Esophagus squamous epithelium (tissue), 5 donors: ENCODE data around the gene HENMT1. TPM values are rescaled to one million over a fixed set of nuclear protein-coding genes. Genes with fewer than 3 reads are reported as not detected.

ENCODE experiments used
- DNase-seq: peaks from one replicate; lab custom pipeline; 2025; lab: John Stamatoyannopoulos, UW
- H3K27ac ChIP-seq, 4 donors: fragments of 200-600 bp; sonication (generic); one replicate each; pipeline ENCODE4 v1.5.1; 2016 to 2019; ENCODE audit warnings: mild to moderate bottlenecking in 1 of 4
- H3K27me3 ChIP-seq, 4 donors: fragments of 200-600 bp; sonication (generic); 1 replicate in 3 of 4; 2 replicates in 1 of 4; pipeline versions ENCODE4 v1.5.1 to v1.6.0; 2017 to 2021; ENCODE audit warnings: antibody characterized with exemption in 1 of 4
- H3K36me3 ChIP-seq, 3 donors: fragments of 200-600 bp; sonication (generic); one replicate each; pipeline ENCODE4 v1.5.1; 2016 to 2019
- H3K4me1 ChIP-seq, 3 donors: fragments of 200-600 bp; sonication (generic); one replicate each; pipeline ENCODE4 v1.5.1; 2017 to 2019
- H3K4me3 ChIP-seq, 4 donors: fragments of 200-600 bp; sonication (generic); 1 replicate in 3 of 4; 2 replicates in 1 of 4; pipeline ENCODE4 v1.5.1; 2016 to 2019; ENCODE audit warnings: mild to moderate bottlenecking in 2 of 4, moderate library complexity in 1 of 4
- H3K9me3 ChIP-seq, 3 donors: fragments of 200-600 bp; sonication (generic); one replicate each; pipeline ENCODE4 v1.5.1; 2016 to 2019
- CTCF ChIP-seq, 6 experiments: fragments of 450-650 bp in 4 of 6; fragments of 200-600 bp in 2 of 6; sonication (generic) in 2 of 6; IDR thresholded peaks; one replicate each; pipeline ENCODE4 v1.5.1; 2016 to 2019; ENCODE audit warnings: antibody characterized with exemption in 6 of 6, mild to moderate bottlenecking in 4 of 6, moderate library complexity in 4 of 6
- POLR2A ChIP-seq, 4 donors: fragments of 450-650 bp; IDR thresholded peaks; one replicate each; pipeline ENCODE4 v1.6.1; 2017; ENCODE audit warnings: antibody characterized with exemption in 4 of 4, mild to moderate bottlenecking in 4 of 4, moderate library complexity in 3 of 4
- WGBS, 2 donors: methylation state at CpG; one replicate each; pipeline ENCODE4 v1.1.5; 2018; 5-methylcytosine and 5-hydroxymethylcytosine counted together
- intact Hi-C: fragments of 100-400 bp; cut with DNase I; formaldehyde crosslinking; loops from one replicate; pipeline ENCODE4 v1.15.0; 2022
- total RNA-seq, 4 donors: library from RNA; depleted of rRNA; stranded (reverse); fragments of >200 nt; gene quantifications; one replicate each; pipeline ENCODE4 v1.1.0, GENCODE V29; 2016
- donor health status: DM: yes; HTN: yes; CAD: no.

The HENMT1 gene
- total RNA-seq, 4 donors from 2014 or later: 0.80 to 4.6 (median 2.0) TPM

DNA sequence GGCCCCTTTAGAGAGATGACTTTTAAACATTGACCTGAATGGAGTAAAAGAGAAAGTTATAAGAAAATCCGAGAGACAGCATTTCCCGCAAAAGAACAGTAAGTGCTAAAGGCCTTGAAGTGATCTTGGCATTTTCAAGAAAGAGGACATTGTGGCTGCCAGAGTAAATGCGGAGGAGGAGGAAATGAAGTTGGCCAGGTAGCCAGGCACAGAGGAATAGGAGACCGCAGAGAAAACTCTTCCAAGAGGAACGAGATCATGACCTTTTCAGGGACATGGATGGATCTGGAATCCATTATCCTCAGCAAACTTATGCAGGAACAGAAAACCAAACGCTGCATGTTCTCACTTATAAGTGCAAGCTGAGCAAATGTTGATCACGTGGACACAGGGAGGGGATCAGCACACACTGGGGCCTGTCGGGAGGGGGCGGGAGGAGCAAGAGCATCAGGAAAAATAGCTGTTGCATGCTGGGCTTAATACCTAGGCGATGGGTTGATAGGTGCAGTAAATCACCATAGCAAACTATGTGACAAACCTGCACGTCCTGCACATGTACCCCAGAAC lies 51.3 kb downstream of the HENMT1 start:
- Histone ChIP-seq H3K36me3 (peaks cover 0 to 32% (median 0%) of the 10 kb centered on the region in 3 donors), H3K4me1 (peaks cover 0 to 47% (median 0%) of the 10 kb centered on the region in 3 donors), H3K27ac (no peak overlapping the region), H3K27me3 (no peaks in the 10 kb centered on the region), H3K4me3 (no peak overlapping the region), H3K9me3 (no peaks in the 10 kb centered on the region)
- TF ChIP-seq CTCF (IDR thresholded peaks at IDR 0.05) (no peak), POLR2A (IDR thresholded peaks at IDR 0.05) (no peak)
- 66 to 71% methylated on average over 11 of the region's 11 CpGs for WGBS, 2 donors
- no peak for DNase-seq
- intact Hi-C loops: no loop called here

- intact Hi-C loops: no loop called here
- TF ChIP-seq CTCF (IDR thresholded peaks at IDR 0.05) (no peak), POLR2A (IDR thresholded peaks at IDR 0.05) (no peak)
Observed at GRCh38 chr1:108606478-108606877, 54.4 kb downstream of the HENMT1 start.

DNA sequence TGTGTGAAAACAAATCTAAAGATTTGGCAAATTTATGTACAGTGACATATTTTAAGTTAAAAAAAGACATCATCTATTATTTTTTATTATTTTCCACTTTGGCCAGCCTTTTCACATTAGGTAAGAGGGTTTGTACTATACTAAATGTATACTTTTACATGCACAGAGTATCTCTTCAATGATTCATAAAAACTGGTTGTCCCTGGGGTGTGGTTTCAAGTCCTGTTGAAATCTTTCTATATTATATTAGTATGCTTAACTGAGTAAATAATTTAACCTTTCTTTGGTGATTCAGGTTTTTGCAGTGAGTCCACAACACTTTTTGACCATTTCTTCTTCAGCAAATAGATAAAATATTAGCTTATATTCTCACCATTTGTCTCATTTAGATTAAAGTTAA lies 55.3 kb downstream of the HENMT1 start:
- H3K36me3 ChIP-seq: peaks cover 0 to 28% (median 0%) of the 10 kb centered on the region in 3 donors
- DNase-seq: no peak

More at GRCh38 chr1:108606478-108606877, 54.4 kb downstream of the HENMT1 start:
- no peak overlapping the region for H3K4me3 ChIP-seq
- DNase-seq: no peak
- H3K27ac ChIP-seq: no peak overlapping the region
- peaks cover 0 to 28% (median 0%) of the 10 kb centered on the region in 3 donors for H3K36me3 ChIP-seq
- H3K4me1 ChIP-seq: peaks cover 0 to 43% (median 0%) of the 10 kb centered on the region in 3 donors
- H3K9me3 ChIP-seq: no peaks in the 10 kb centered on the region
- no peaks in the 10 kb centered on the region for H3K27me3 ChIP-seq

DNA sequence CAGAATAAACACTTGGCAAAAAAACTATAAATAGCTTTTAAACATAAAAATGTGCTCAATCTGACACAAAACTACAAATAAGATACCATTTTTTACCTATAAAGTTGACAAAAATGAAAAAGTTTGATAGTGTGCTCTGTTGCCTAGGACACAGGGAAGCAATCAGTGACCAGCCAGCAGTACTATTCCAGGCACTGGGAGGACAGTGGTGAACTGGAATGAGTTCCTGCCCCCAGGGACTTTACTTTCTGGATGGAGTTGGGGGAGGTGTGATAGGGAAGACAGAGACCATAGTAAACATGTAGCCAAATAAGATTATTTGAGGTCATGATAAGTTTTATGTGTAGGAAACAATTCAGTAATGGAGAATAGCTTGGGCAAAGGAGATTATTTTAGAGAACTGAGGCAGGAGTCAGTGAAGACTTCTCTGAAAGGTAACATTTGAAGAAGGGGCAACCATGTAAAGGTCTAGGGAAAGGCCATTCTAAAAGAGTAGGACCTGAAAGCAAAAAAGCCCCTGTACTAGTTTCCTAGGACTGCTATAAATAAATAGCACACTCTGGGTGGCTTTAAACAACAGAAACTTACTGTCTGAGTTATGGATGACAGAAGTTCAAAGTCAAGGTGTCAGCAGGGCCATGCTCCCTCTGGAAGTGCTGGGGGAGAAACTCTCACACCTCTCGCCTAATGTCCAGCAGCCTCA lies 59.0 kb downstream of the HENMT1 start:
- no peaks in the 10 kb centered on the region for H3K9me3 ChIP-seq
- no peak overlapping the region for H3K27ac ChIP-seq
- no peak overlapping the region for H3K4me3 ChIP-seq
- peaks cover 0 to 21% (median 0%) of the 10 kb centered on the region in 3 donors for H3K36me3 ChIP-seq
- no peak for TF ChIP-seq CTCF (IDR thresholded peaks at IDR 0.05)
- no peak for TF ChIP-seq POLR2A (IDR thresholded peaks at IDR 0.05)
- peaks cover 0 to 17% (median 0%) of the 10 kb centered on the region in 3 donors for H3K4me1 ChIP-seq
- H3K27me3 ChIP-seq: no peaks in the 10 kb centered on the region
- DNase-seq: no peak
- 95 to 100% methylated on average over 1 of the region's 1 CpG for WGBS, 2 donors
- intact Hi-C loops: no loop called here

More for the DNA sequence above, 55.3 kb downstream of the HENMT1 start:
- H3K27ac ChIP-seq: no peak overlapping the region
- TF ChIP-seq CTCF (IDR thresholded peaks at IDR 0.05) (no peak), POLR2A (IDR thresholded peaks at IDR 0.05) (no peak)
- no peak overlapping the region for H3K4me3 ChIP-seq
- H3K9me3 ChIP-seq: no peaks in the 10 kb centered on the region
- peaks cover 0 to 35% (median 0%) of the 10 kb centered on the region in 3 donors for H3K4me1 ChIP-seq
- intact Hi-C loops: no loop called here
- no peaks in the 10 kb centered on the region for H3K27me3 ChIP-seq

DNA sequence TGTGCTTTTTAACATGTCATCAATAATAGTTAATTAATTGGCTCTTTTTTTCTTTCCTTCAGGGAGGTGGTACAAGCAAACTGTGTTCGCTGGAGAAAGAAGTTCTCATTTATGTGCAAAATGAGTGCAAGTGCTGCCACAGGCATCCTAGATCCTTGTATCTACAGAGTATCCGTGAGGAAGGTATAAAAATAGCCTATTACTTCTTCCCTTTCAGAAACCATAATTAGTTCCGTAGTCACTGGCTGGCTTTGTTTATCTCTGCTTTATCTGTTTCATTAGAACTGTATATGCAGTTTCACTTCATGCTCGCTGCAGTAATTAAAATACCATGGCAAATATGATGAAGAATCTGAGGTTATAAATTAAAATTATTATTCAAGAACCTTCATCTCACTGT lies 60.4 kb downstream of the HENMT1 start:
- Histone ChIP-seq H3K36me3 (peaks cover 0 to 21% (median 0%) of the 10 kb centered on the region in 3 donors), H3K4me1 (peaks cover 0 to 18% (median 7%) of the 10 kb centered on the region in 3 donors), H3K9me3 (no peaks in the 10 kb centered on the region), H3K27me3 (no peaks in the 10 kb centered on the region), H3K4me3 (no peak overlapping the region), H3K27ac (no peak overlapping the region)
- TF ChIP-seq CTCF (IDR thresholded peaks at IDR 0.05) (no peak), POLR2A (IDR thresholded peaks at IDR 0.05) (no peak)
- 70 to 83% methylated on average over 4 of the region's 4 CpGs for WGBS, 2 donors
- intact Hi-C loops: no loop called here
- no peak for DNase-seq
